B cell (primary cell): Measurements from ENCODE around the gene GDA. TPM values are rescaled to one million over a fixed set of nuclear protein-coding genes. Genes with fewer than 3 reads are reported as not detected.
A peak's percentile ranks its signal among the peaks of the same experiment; 100 is the strongest.

Experiments
- ATAC-seq: fragments of 200-7000 bp; cut with Tn5 transposase; one replicate; pipeline ENCODE4 v1.10.0; 2021; ENCODE audit warnings: low read depth, mild to moderate bottlenecking, moderate number of reproducible peaks, moderate library complexity
- CTCF ChIA-PET: fragments of 350-600 bp; sonication (Branson Sonifier 250); formaldehyde crosslinking; loops from one replicate; lab custom pipeline; 2021; ENCODE audit warnings: antibody characterized with exemption, inconsistent platforms; lab: Charles Lee
- POLR2A ChIA-PET: fragments of 350-600 bp; sonication (Branson Sonifier 250); formaldehyde crosslinking; loops from one replicate; lab custom pipeline; 2021; ENCODE audit warnings: antibody characterized with exemption; lab: Charles Lee
- DNase-seq: peaks from one replicate; pipeline ENCODE4 v3.0.0; 2013
- H2AFZ ChIP-seq: 2 replicates; pipeline ENCODE4 v1.6.1; 2012; ENCODE audit warnings: mild to moderate bottlenecking, low read depth, low read length; ENCODE audit not compliant: insufficient read depth, poor library complexity, severe bottlenecking
- H3K27ac ChIP-seq, 2 donors: 1 replicate in 1 of 2; 2 replicates in 1 of 2; pipeline ENCODE4 v1.5.1; 2012 to 2013; ENCODE audit warnings: low read length in 2 of 2, mild to moderate bottlenecking in 2 of 2, moderate library complexity in 1 of 2
- H3K27me3 ChIP-seq, 4 experiments: fragments of 200-600 bp in 1 of 4; sonication (generic) in 1 of 4; replicated peaks in 1 of 4; 1 replicate in 2 of 4; 2 replicates in 2 of 4; pipeline versions ENCODE4 v1.6.1 to v1.7.0; 2013 to 2016; ENCODE audit warnings: low read length in 3 of 4, mild to moderate bottlenecking in 2 of 4, mixed read lengths in 1 of 4, moderate library complexity in 1 of 4; ENCODE audit not compliant: insufficient read depth in 4 of 4, control insufficient read depth in 3 of 4; ENCODE audit errors: control extremely low read depth in 1 of 4
- H3K36me3 ChIP-seq, 2 experiments: replicated peaks in 1 of 2; 1 replicate in 1 of 2; 2 replicates in 1 of 2; pipeline versions ENCODE4 v1.6.1 to v1.7.1; 2013; ENCODE audit warnings: low read length in 1 of 2; ENCODE audit not compliant: insufficient read depth in 2 of 2, control insufficient read depth in 1 of 2; ENCODE audit errors: control extremely low read depth in 1 of 2, extremely low read depth in 1 of 2
- H3K4me1 ChIP-seq, 2 donors: fragments of 200-600 bp in 1 of 2; sonication (generic) in 1 of 2; 1 replicate in 1 of 2; 2 replicates in 1 of 2; pipeline versions ENCODE4 v1.5.1 to v1.6.1; 2013 to 2017; ENCODE audit warnings: low read length in 2 of 2; ENCODE audit not compliant: control insufficient read depth in 2 of 2, insufficient read depth in 2 of 2
- H3K4me2 ChIP-seq: replicated peaks from 2 replicates; pipeline ENCODE3; 2012; ENCODE audit warnings: mild to moderate bottlenecking, low read depth, low read length; ENCODE audit not compliant: poor library complexity, severe bottlenecking
- H3K4me3 ChIP-seq, 5 experiments: fragments of 200-600 bp in 1 of 5; sonication (generic) in 1 of 5; 1 replicate in 3 of 5; 2 replicates in 2 of 5; pipeline versions ENCODE4 v1.5.1 to v1.7.0; 2011 to 2016; ENCODE audit warnings: low read length in 4 of 5, mild to moderate bottlenecking in 4 of 5, low read depth in 2 of 5, control low read depth in 1 of 5, moderate library complexity in 1 of 5; ENCODE audit not compliant: insufficient read depth in 1 of 5; ENCODE audit errors: control extremely low read depth in 1 of 5, extremely low read depth in 1 of 5
- H3K79me2 ChIP-seq: fragments of 200-600 bp; sonication (generic); one replicate; pipeline ENCODE4 v1.6.0; 2016; ENCODE audit warnings: low read length; ENCODE audit not compliant: control insufficient read depth, insufficient read depth
- H3K9ac ChIP-seq: fragments of 200-600 bp; sonication (generic); 2 replicates; pipeline ENCODE4 v1.6.1; 2017; ENCODE audit warnings: mild to moderate bottlenecking, low read length, moderate library complexity
- H3K9me3 ChIP-seq, 3 donors: one replicate each; pipeline versions ENCODE4 v1.6.1 to v1.7.1; 2013; ENCODE audit warnings: low read length in 2 of 3; ENCODE audit not compliant: control insufficient read depth in 2 of 3, insufficient read depth in 1 of 3; ENCODE audit errors: control extremely low read depth in 1 of 3
- H4K20me1 ChIP-seq: 2 replicates; pipeline ENCODE4 v1.6.0; 2012; ENCODE audit warnings: mild to moderate bottlenecking, low read length; ENCODE audit not compliant: insufficient read depth, control insufficient read depth, poor library complexity, severe bottlenecking
- H3K27ac Mint-ChIP-seq: one replicate; pipeline ENCODE4 v1.8.0; 2021; ENCODE audit warnings: mixed read lengths
- H3K27me3 Mint-ChIP-seq: one replicate; pipeline ENCODE4 v1.8.0; 2021; ENCODE audit warnings: mixed read lengths
- H3K4me1 Mint-ChIP-seq: one replicate; pipeline ENCODE4 v1.8.0; 2021; ENCODE audit warnings: mixed read lengths
- H3K4me3 Mint-ChIP-seq: one replicate; pipeline ENCODE4 v1.8.0; 2021; ENCODE audit warnings: mixed read lengths
- H3K9me3 Mint-ChIP-seq: one replicate; pipeline ENCODE4 v1.8.0; 2022; ENCODE audit warnings: mixed read lengths; ENCODE audit not compliant: insufficient read depth
- CTCF ChIP-seq: fragments of 200-600 bp; IDR thresholded peaks from one replicate; pipeline ENCODE4 v1.8.0; 2022; ENCODE audit warnings: antibody characterized with exemption, mild to moderate bottlenecking
- EZH2 ChIP-seq: IDR thresholded peaks from 2 replicates; pipeline ENCODE4 v1.6.1; 2012; ENCODE audit warnings: borderline replicate concordance, low read depth, mild to moderate bottlenecking, moderate library complexity, low read length; ENCODE audit not compliant: insufficient read depth, poor library complexity, severe bottlenecking
- WGBS: methylation state at CpG from one replicate; pipeline ENCODE4 v1.1.5; 2013; ENCODE audit warnings: missing lambda C conversion rate; ENCODE audit not compliant: insufficient coverage; 5-methylcytosine and 5-hydroxymethylcytosine counted together
- intact Hi-C: fragments of 100-400 bp; cut with micrococcal nuclease; formaldehyde crosslinking; loops from one replicate; pipeline ENCODE4 v1.10.0; 2022
- polyA plus RNA-seq: library from polyadenylated mRNA; depleted of rRNA; stranded (reverse); fragments of >200 nt; gene quantifications from 2 replicates; pipeline ENCODE4 v1.2.3, GENCODE V29; 2012
- small RNA-seq: library from RNA; depleted of rRNA; stranded (forward); fragments of <200 nt; gene quantifications from one replicate; pipeline ENCODE3, GENCODE V24; 2012; ENCODE audit warnings: low replicate concordance, low read depth; ENCODE audit not compliant: insufficient read length
- total RNA-seq, 2 donors: library from RNA; stranded (reverse); fragments of 120-200 nt in 1 of 2; gene quantifications; 1 replicate in 1 of 2; 2 replicates in 1 of 2; pipeline versions ENCODE4 v1.2.3 to v1.2.4, GENCODE V29; 2013 to 2022

The GDA gene
- total and polyA plus RNA-seq, 2 donors (not counting 1 experiment from before 2014, with no cell fraction given) = not detected

GRCh38 chr9:72300873-72301272 is 151.6 kb downstream of the GDA start:
- WGBS = no CpG with 5 or more reads among the region's 4 CpGs
- peak overlapping the region; percentile 29 to 71 for H3K27ac ChIP-seq
- H2AFZ ChIP-seq = peak overlapping the region; percentile 49
- TF ChIP-seq CTCF = no peak
- no peak for TF ChIP-seq EZH2
- H3K9me3 Mint-ChIP-seq = no peaks in the 10 kb centered on the region
- H3K4me1 Mint-ChIP-seq = peaks cover 47% of the 10 kb centered on the region
- intact Hi-C loops = no loop called here
- H3K4me3 Mint-ChIP-seq = no peak overlapping the region
- peak overlapping the region; percentile 43 for H3K4me2 ChIP-seq
- peak overlapping the region; percentile 73 for H3K27ac Mint-ChIP-seq
- CTCF ChIA-PET = interaction anchor here (0.7 to 1.4 kb wide), 3 partner anchors 28 to 291 kb away, joined by 3 read pairs; no protein-coding TSS in a partner anchor
- no peaks in the 10 kb centered on the region for H3K27me3 ChIP-seq
- no peaks in the 10 kb centered on the region for H4K20me1 ChIP-seq
- no peaks in the 10 kb centered on the region for H3K9me3 ChIP-seq
- peaks cover 35 to 41% of the 10 kb centered on the region in 2 donors for H3K4me1 ChIP-seq
- DNase-seq (peak; percentile 50), ATAC-seq (no peak)
- no peak overlapping the region for H3K4me3 ChIP-seq
- POLR2A ChIA-PET = interaction anchor here (1.0 kb wide), 1 partner anchor 64 kb away, joined by 5 read pairs; the partner anchor contains the start of gene ZFAND5
- no peaks in the 10 kb centered on the region for H3K79me2 ChIP-seq
- H3K36me3 ChIP-seq = no peaks in the 10 kb centered on the region
- no peaks in the 10 kb centered on the region for H3K27me3 Mint-ChIP-seq
- peak overlapping the region; percentile 1 for H3K9ac ChIP-seq

Small RNA genes within 50 kb of the gene (small RNA-seq; reads per million reads assigned to genes)
- not detected for gene RNA5SP285

Other genes starting within 250 kb of the GDA start
- gene ABHD17B, start 238.2 kb upstream of the GDA start, total RNA-seq = 24.3 and 24.4 TPM in 2 replicates
- gene ABHD17B, start 238.2 kb upstream of the GDA start, polyA plus RNA-seq = 11.3 and 19.1 TPM in 2 replicates
- 9.4 and 9.6 TPM in 2 replicates for gene C9orf85, start 237.8 kb upstream of the GDA start, total RNA-seq
- 4.3 and 7.7 TPM in 2 replicates for gene C9orf85, start 237.8 kb upstream of the GDA start, polyA plus RNA-seq
- not detected in 2 replicates for gene C9orf57, start 88.8 kb upstream of the GDA start, total RNA-seq
- gene C9orf57, start 88.8 kb upstream of the GDA start, polyA plus RNA-seq = not detected in 2 replicates
- 93.8 and 95.3 TPM in 2 replicates for gene ZFAND5, start 215.8 kb downstream of the GDA start, total RNA-seq
- 162 and 169 TPM in 2 replicates for gene ZFAND5, start 215.8 kb downstream of the GDA start, polyA plus RNA-seq